HepG2 (cell line): ENCODE measurements around the gene SLC27A3. TPM values are rescaled to one million over a fixed set of nuclear protein-coding genes. Genes with fewer than 3 reads are reported as not detected.
A peak's percentile ranks its signal among the peaks of the same experiment; 100 is the strongest.

Experiments used
- AHR ChIP-seq: IDR thresholded peaks from 2 replicates; pipeline ENCODE4 v1.6.1; 2018; ENCODE audit warnings: missing genetic modification reagents, missing compliant biosample characterization
- DRAP1 ChIP-seq: IDR thresholded peaks from 2 replicates; pipeline ENCODE4 v1.6.1; 2016; ENCODE audit warnings: missing genetic modification reagents, missing compliant biosample characterization
- ELF1 ChIP-seq: sonication (generic); formaldehyde crosslinking; IDR thresholded peaks from 2 replicates; pipeline ENCODE4 v1.4.0; 2020; ENCODE audit warnings: missing genetic modification reagents
- HOMEZ ChIP-seq: IDR thresholded peaks from 2 replicates; pipeline ENCODE4 v1.6.1; 2016; ENCODE audit warnings: low read depth
- IKZF4 ChIP-seq: sonication (generic); formaldehyde crosslinking; IDR thresholded peaks from 2 replicates; pipeline ENCODE4 v1.5.1; 2020; ENCODE audit warnings: borderline replicate concordance, mild to moderate bottlenecking, low read depth, missing genetic modification reagents; ENCODE audit errors: not compliant biosample characterization
- MYPOP ChIP-seq: sonication (generic); formaldehyde crosslinking; IDR thresholded peaks from 2 replicates; pipeline ENCODE4 v1.8.1; 2023; ENCODE audit warnings: mild to moderate bottlenecking, moderate library complexity, missing genetic modification reagents
- REST ChIP-seq, 2 experiments: IDR thresholded peaks; 2 replicates each; pipeline ENCODE4 v1.6.1; 2011 to 2012; ENCODE audit warnings: low read length in 2 of 2, borderline replicate concordance in 1 of 2, low read depth in 1 of 2, mild to moderate bottlenecking in 1 of 2, moderate library complexity in 1 of 2
- RXRA ChIP-seq: sonication (generic); formaldehyde crosslinking; IDR thresholded peaks from 2 replicates; pipeline ENCODE4 v1.5.1; 2020; ENCODE audit warnings: missing genetic modification reagents
- SIN3B ChIP-seq: fragments of 150-350 bp; IDR thresholded peaks from 2 replicates; pipeline ENCODE4 v1.6.1; 2014; ENCODE audit warnings: low read length
- TAF1 ChIP-seq: sonication (generic); formaldehyde crosslinking; IDR thresholded peaks from 2 replicates; pipeline ENCODE4 v1.4.0; 2020; ENCODE audit warnings: missing genetic modification reagents
- ZNF124 ChIP-seq: sonication (generic); formaldehyde crosslinking; IDR thresholded peaks from 2 replicates; pipeline ENCODE4 v1.4.0; 2020; ENCODE audit warnings: missing genetic modification reagents
- polyA plus RNA-seq, 8 experiments: library from polyadenylated mRNA; depleted of rRNA in 3 of 8; stranded (reverse) in 7 of 8; unstranded in 1 of 8; fragments of >200 nt; fragmentation: Illumina TruSeq in 4 of 8; extraction: Trizol in 4 of 8; gene quantifications; 2 replicates each; pipeline versions ENCODE4 v1.2.1 to v1.2.3, GENCODE V29; 2011 to 2016; ENCODE audit warnings: low read depth in 4 of 8, missing spikeins in 1 of 8, mixed read lengths in 1 of 8; ENCODE audit not compliant: insufficient read depth in 1 of 8
- total RNA-seq, 5 experiments: library from RNA; depleted of rRNA; stranded (reverse); fragments of >200 nt; fragmentation: Illumina TruSeq; extraction: Trizol; gene quantifications; 2 replicates each; pipeline ENCODE4 v1.2.3, GENCODE V29; 2016; ENCODE audit warnings: low read depth in 1 of 5
- TF ChIP-seq, protein P1 (sequence below): IDR thresholded peaks from 2 replicates; pipeline ENCODE4 v1.6.1; 2016; ENCODE audit warnings: mild to moderate bottlenecking, missing biosample characterization, missing genetic modification reagents
- TF ChIP-seq, protein P2 (sequence below): sonication (generic); formaldehyde crosslinking; IDR thresholded peaks from 2 replicates; pipeline ENCODE4 v1.4.0; 2020; ENCODE audit warnings: missing genetic modification reagents
- TF ChIP-seq, protein P3 (sequence below): sonication (generic); formaldehyde crosslinking; IDR thresholded peaks from 2 replicates; pipeline ENCODE4 v1.4.0; 2020; ENCODE audit warnings: missing genetic modification reagents
- TF ChIP-seq, protein P4 (sequence below): sonication (generic); formaldehyde crosslinking; IDR thresholded peaks from 2 replicates; pipeline ENCODE4 v1.4.0; 2020; ENCODE audit warnings: missing genetic modification reagents

Gene SLC27A3
- total and polyA plus RNA-seq, 2 of the 13 experiments (the other 11 are each of a cell fraction or from before 2014, with no cell fraction given): 4.3 to 10.3 TPM

GRCh38 chr1:153783233-153784190 is 8.3 kb downstream of the SLC27A3 start (continued):
- TF ChIP-seq TAF1 (CRISPR knock-in tag) (peak; percentile 67; the same call in 1 of the 2 replicates), RXRA (peak; percentile 43; the same call in 1 of the 2 replicates), HOMEZ (CRISPR knock-in tag) (no peak), SIN3B (no peak), REST (IDR thresholded peaks at IDR 0.05; ENCODE audit: borderline replicate concordance in 1 of 2, low read depth in 1 of 2, low read length in 2 of 2) (no peak), IKZF4 (CRISPR knock-in tag) (peak; percentile 86), DRAP1 (peak; percentile 73), ELF1 (peak; percentile 73), AHR (CRISPR knock-in tag) (no peak), MYPOP (CRISPR knock-in tag) (peak; percentile 95), ZNF124 (CRISPR knock-in tag) (peak; percentile 28; the same call in 1 of the 2 replicates)
- TF ChIP-seq, protein P1, sequence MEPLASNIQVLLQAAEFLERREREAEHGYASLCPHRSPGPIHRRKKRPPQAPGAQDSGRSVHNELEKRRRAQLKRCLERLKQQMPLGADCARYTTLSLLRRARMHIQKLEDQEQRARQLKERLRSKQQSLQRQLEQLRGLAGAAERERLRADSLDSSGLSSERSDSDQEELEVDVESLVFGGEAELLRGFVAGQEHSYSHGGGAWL (CRISPR knock-in tag): peak; percentile 79; the same call in 1 of the 2 replicates
- TF ChIP-seq, protein P2, sequence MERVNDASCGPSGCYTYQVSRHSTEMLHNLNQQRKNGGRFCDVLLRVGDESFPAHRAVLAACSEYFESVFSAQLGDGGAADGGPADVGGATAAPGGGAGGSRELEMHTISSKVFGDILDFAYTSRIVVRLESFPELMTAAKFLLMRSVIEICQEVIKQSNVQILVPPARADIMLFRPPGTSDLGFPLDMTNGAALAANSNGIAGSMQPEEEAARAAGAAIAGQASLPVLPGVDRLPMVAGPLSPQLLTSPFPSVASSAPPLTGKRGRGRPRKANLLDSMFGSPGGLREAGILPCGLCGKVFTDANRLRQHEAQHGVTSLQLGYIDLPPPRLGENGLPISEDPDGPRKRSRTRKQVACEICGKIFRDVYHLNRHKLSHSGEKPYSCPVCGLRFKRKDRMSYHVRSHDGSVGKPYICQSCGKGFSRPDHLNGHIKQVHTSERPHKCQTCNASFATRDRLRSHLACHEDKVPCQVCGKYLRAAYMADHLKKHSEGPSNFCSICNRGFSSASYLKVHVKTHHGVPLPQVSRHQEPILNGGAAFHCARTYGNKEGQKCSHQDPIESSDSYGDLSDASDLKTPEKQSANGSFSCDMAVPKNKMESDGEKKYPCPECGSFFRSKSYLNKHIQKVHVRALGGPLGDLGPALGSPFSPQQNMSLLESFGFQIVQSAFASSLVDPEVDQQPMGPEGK: peak; percentile 65
- TF ChIP-seq, protein P3, sequence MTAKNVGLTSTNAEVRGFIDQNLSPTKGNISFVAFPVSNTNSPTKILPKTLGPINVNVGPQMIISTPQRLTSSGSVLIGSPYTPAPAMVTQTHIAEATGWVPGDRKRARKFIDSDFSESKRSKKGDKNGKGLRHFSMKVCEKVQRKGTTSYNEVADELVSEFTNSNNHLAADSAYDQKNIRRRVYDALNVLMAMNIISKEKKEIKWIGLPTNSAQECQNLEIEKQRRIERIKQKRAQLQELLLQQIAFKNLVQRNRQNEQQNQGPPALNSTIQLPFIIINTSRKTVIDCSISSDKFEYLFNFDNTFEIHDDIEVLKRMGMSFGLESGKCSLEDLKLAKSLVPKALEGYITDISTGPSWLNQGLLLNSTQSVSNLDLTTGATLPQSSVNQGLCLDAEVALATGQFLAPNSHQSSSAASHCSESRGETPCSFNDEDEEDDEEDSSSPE (CRISPR knock-in tag): peak; percentile 78
- TF ChIP-seq, protein P4, sequence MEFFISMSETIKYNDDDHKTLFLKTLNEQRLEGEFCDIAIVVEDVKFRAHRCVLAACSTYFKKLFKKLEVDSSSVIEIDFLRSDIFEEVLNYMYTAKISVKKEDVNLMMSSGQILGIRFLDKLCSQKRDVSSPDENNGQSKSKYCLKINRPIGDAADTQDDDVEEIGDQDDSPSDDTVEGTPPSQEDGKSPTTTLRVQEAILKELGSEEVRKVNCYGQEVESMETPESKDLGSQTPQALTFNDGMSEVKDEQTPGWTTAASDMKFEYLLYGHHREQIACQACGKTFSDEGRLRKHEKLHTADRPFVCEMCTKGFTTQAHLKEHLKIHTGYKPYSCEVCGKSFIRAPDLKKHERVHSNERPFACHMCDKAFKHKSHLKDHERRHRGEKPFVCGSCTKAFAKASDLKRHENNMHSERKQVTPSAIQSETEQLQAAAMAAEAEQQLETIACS (CRISPR knock-in tag): peak; percentile 8; the same call in 1 of the 2 replicates
